HCT116 (cell line): ENCODE data around the gene ZNF83. TPM values are rescaled to one million over a fixed set of nuclear protein-coding genes. Genes with fewer than 3 reads are reported as not detected.

ENCODE experiments used
- ATAC-seq: fragments of 200-7000 bp; cut with Tn5 transposase; 2 replicates; pipeline ENCODE4 v1.9.1; 2020; ENCODE audit warnings: mild to moderate bottlenecking, moderate library complexity
- BruUV-seq: library from RNA; stranded (reverse); fragments of 400-500 nt; replicated peaks from 2 replicates; lab custom pipeline; 2021; lab: Mats Ljungman, UMichigan
- CTCF ChIA-PET: fragments of 300-600 bp; sonication (Branson Sonifier 250); formaldehyde crosslinking; loops from one replicate; lab custom pipeline; 2021; ENCODE audit warnings: antibody characterized with exemption; lab: Charles Lee
- POLR2A ChIA-PET: fragments of 300-600, 350-600 bp; sonication (Branson Sonifier 250); formaldehyde crosslinking; loops from one replicate; lab custom pipeline; 2021; ENCODE audit warnings: antibody characterized with exemption; lab: Charles Lee
- RAD21 ChIA-PET, 2 experiments: fragments of 300-600 bp; sonication (Branson Sonifier 250); formaldehyde crosslinking; loops; one replicate each; lab custom pipeline; 2023; ENCODE audit warnings: low total read pairs in 2 of 2; ENCODE audit not compliant: uncharacterized antibody in 2 of 2, unreplicated experiment in 2 of 2, low non-redundant PET in 1 of 2; lab: Charles Lee
- DNase-seq: peaks from one replicate; pipeline ENCODE4 v3.0.0-alpha.2; 2010; ENCODE audit warnings: low read depth, low spot score
- H2AFZ ChIP-seq: fragments of 200-600 bp; shearing (Covaris generic), sonication (generic); 2 replicates; pipeline ENCODE4 v1.6.1; 2017; ENCODE audit warnings: low read depth, mixed run types, mixed read lengths, antibody characterized with exemption, low read length; ENCODE audit not compliant: poor library complexity, severe bottlenecking
- H3K27ac ChIP-seq: 2 replicates; pipeline ENCODE4 v1.5.1; 2012; ENCODE audit warnings: low read depth, low read length
- H3K27me3 ChIP-seq: fragments of 200-600 bp; sonication (generic); 2 replicates; pipeline ENCODE4 v1.6.1; 2016; ENCODE audit warnings: mixed run types, low read length, mixed read lengths; ENCODE audit not compliant: insufficient read depth
- H3K36me3 ChIP-seq, 2 experiments: fragments of 200-500 bp in 1 of 2; fragments of 200-600 bp in 1 of 2; sonication (Bioruptor generic) in 1 of 2; sonication (generic) in 1 of 2; 2 replicates each; pipeline versions ENCODE4 v1.5.1 to v1.6.1; 2014 to 2016; ENCODE audit warnings: low read length in 2 of 2, inconsistent platforms in 1 of 2, mixed read lengths in 1 of 2, mixed run types in 1 of 2; ENCODE audit not compliant: insufficient read depth in 2 of 2, control insufficient read depth in 1 of 2
- H3K4me1 ChIP-seq, 2 experiments: fragments of 200-600 bp in 1 of 2; sonication (generic) in 1 of 2; 2 replicates each; pipeline versions ENCODE4 v1.5.1 to v1.6.1; 2012 to 2017; ENCODE audit warnings: low read length in 2 of 2, inconsistent platforms in 1 of 2, mild to moderate bottlenecking in 1 of 2, mixed read lengths in 1 of 2, mixed run types in 1 of 2, moderate library complexity in 1 of 2; ENCODE audit not compliant: insufficient read depth in 2 of 2, control insufficient read depth in 1 of 2
- H3K4me2 ChIP-seq: fragments of 200-600 bp; sonication (generic); 2 replicates; pipeline ENCODE4 v1.6.1; 2017; ENCODE audit warnings: mixed run types, low read length, mixed read lengths
- H3K4me3 ChIP-seq, 2 experiments: fragments of 200-600 bp in 1 of 2; sonication (generic) in 1 of 2; replicated peaks in 1 of 2; 2 replicates each; pipeline ENCODE4 v1.5.1; 2011 to 2016; ENCODE audit warnings: low read length in 2 of 2, control low read depth in 1 of 2, low read depth in 1 of 2, mild to moderate bottlenecking in 1 of 2, mixed read lengths in 1 of 2, mixed run types in 1 of 2
- H3K79me2 ChIP-seq: fragments of 200-600 bp; sonication (generic); 2 replicates; pipeline ENCODE4 v1.6.1; 2017; ENCODE audit warnings: mild to moderate bottlenecking, mixed run types, low read length, moderate library complexity, mixed read lengths; ENCODE audit not compliant: insufficient read depth
- H3K9ac ChIP-seq: fragments of 200-600 bp; sonication (generic); 2 replicates; pipeline ENCODE4 v1.6.1; 2016; ENCODE audit warnings: low read length, mixed read lengths
- H3K9me2 ChIP-seq: fragments of 200-600 bp; sonication (generic), shearing (Covaris generic); 2 replicates; pipeline ENCODE4 v1.6.1; 2017; ENCODE audit warnings: mixed run types, mild to moderate bottlenecking, moderate library complexity; ENCODE audit not compliant: insufficient read depth
- H3K9me3 ChIP-seq, 2 experiments: fragments of 200-500 bp in 1 of 2; fragments of 200-600 bp in 1 of 2; sonication (Bioruptor generic) in 1 of 2; sonication (generic) in 1 of 2; 2 replicates each; pipeline ENCODE4 v1.6.1; 2014 to 2017; ENCODE audit warnings: low read length in 2 of 2, mixed read lengths in 2 of 2, inconsistent platforms in 1 of 2, low read depth in 1 of 2, mild to moderate bottlenecking in 1 of 2, mixed run types in 1 of 2, moderate library complexity in 1 of 2; ENCODE audit not compliant: control insufficient read depth in 1 of 2, insufficient read depth in 1 of 2
- H4K20me1 ChIP-seq: fragments of 200-600 bp; sonication (generic), shearing (Covaris generic); 2 replicates; pipeline ENCODE4 v1.6.1; 2017; ENCODE audit warnings: mixed run types, mild to moderate bottlenecking, moderate library complexity; ENCODE audit not compliant: insufficient read depth
- CEBPB ChIP-seq: IDR thresholded peaks from 2 replicates; pipeline ENCODE4 v1.6.1; 2012; ENCODE audit warnings: low read depth
- CTCF ChIP-seq, 3 experiments: fragments of 200-600 bp in 1 of 3; sonication (generic) in 1 of 3; IDR thresholded peaks in 2 of 3; conservative IDR thresholded peaks in 1 of 3; 2 replicates each; pipeline ENCODE4 v1.5.1; 2012 to 2017; ENCODE audit warnings: low read depth in 2 of 3, low read length in 2 of 3, antibody characterized with exemption in 1 of 3, borderline replicate concordance in 1 of 3, control low read depth in 1 of 3, mild to moderate bottlenecking in 1 of 3, mixed read lengths in 1 of 3, mixed run types in 1 of 3, moderate library complexity in 1 of 3; ENCODE audit not compliant: insufficient read depth in 1 of 3
- EGR1 ChIP-seq: IDR thresholded peaks from 2 replicates; pipeline ENCODE4 v1.6.1; 2012; ENCODE audit warnings: low read depth
- EZH2 ChIP-seq: fragments of 200-600 bp; sonication (generic); IDR thresholded peaks from 2 replicates; pipeline ENCODE4 v1.6.1; 2017; ENCODE audit warnings: antibody characterized with exemption, mixed run types
- EZH2phosphoT487 ChIP-seq: fragments of 200-600 bp; IDR thresholded peaks from 2 replicates; pipeline ENCODE4 v1.6.1; 2018; ENCODE audit warnings: antibody characterized with exemption, borderline replicate concordance
- MAX ChIP-seq: IDR thresholded peaks from 2 replicates; pipeline ENCODE4 v1.6.1; 2012
- POLR2A ChIP-seq: IDR thresholded peaks from 2 replicates; pipeline ENCODE4 v1.7.0; 2011; ENCODE audit warnings: borderline replicate concordance; ENCODE audit not compliant: insufficient read depth, insufficient read length; ENCODE audit errors: extremely low read depth
- POLR2AphosphoS5 ChIP-seq: IDR thresholded peaks from 2 replicates; pipeline ENCODE4 v1.6.1; 2011; ENCODE audit warnings: mild to moderate bottlenecking, low read depth, low read length, moderate library complexity
- REST ChIP-seq: IDR thresholded peaks from 2 replicates; pipeline ENCODE4 v1.6.1; 2012; ENCODE audit warnings: low read depth
- SRF ChIP-seq: IDR thresholded peaks from 2 replicates; pipeline ENCODE4 v1.6.1; 2012; ENCODE audit warnings: low read depth
- TCF7L2 ChIP-seq: IDR thresholded peaks from 2 replicates; pipeline ENCODE4 v1.7.0; 2011; ENCODE audit warnings: borderline replicate concordance, inconsistent platforms; ENCODE audit not compliant: insufficient read depth, insufficient read length; ENCODE audit errors: extremely low read depth
- YY1 ChIP-seq: IDR thresholded peaks from 2 replicates; pipeline ENCODE4 v1.6.1; 2011; ENCODE audit warnings: low read length, low read depth, moderate library complexity, mild to moderate bottlenecking; ENCODE audit not compliant: insufficient replicate concordance; ENCODE audit errors: extremely low read depth
- ZBTB33 ChIP-seq: IDR thresholded peaks from 2 replicates; pipeline ENCODE4 v1.6.1; 2011; ENCODE audit warnings: mild to moderate bottlenecking, low read length, moderate library complexity; ENCODE audit not compliant: insufficient replicate concordance; ENCODE audit errors: extremely low read depth
- ZNF274 ChIP-seq: fragments of 200-500 bp; sonication (Bioruptor generic); IDR thresholded peaks from 2 replicates; pipeline ENCODE4 v1.6.1; 2014; ENCODE audit warnings: mild to moderate bottlenecking, low read depth, low read length, inconsistent platforms
- intact Hi-C: fragments of 100-400 bp; cut with micrococcal nuclease; formaldehyde crosslinking; loops from 2 replicates; pipeline ENCODE4 v1.10.0; 2022
- total RNA-seq: library from RNA; stranded (reverse); gene quantifications from one replicate; pipeline ENCODE4 v1.2.1, GENCODE V29; 2021; ENCODE audit not compliant: unreplicated experiment

Gene ZNF83
- total RNA-seq, 1 experiment from 2014 or later, result 34.2 TPM

- TF ChIP-seq YY1, result no peak
- no peak for TF ChIP-seq ZBTB33
Observed at GRCh38 chr19:52669586-52669985, 31.4 kb upstream of the ZNF83 start (continued).

GRCh38 chr19:52667972-52668371 is 29.8 kb upstream of the ZNF83 start:
- Histone ChIP-seq H3K4me3 (no peak overlapping the region), H3K9me3 (peaks cover 0 to 5% of the 10 kb centered on the region in 2 experiments; a peak in 1 of 4 replicates), H3K27ac (no peak overlapping the region), H3K36me3 (peaks cover 0 to 13% of the 10 kb centered on the region in 2 experiments; a peak in 2 of 4 replicates), H4K20me1 (no peaks in the 10 kb centered on the region), H3K27me3 (no peaks in the 10 kb centered on the region), H2AFZ (no peak overlapping the region), H3K9ac (no peak overlapping the region), H3K9me2 (no peaks in the 10 kb centered on the region), H3K4me1 (peaks cover 0 to 63% of the 10 kb centered on the region in 2 experiments; a peak in 2 of 4 replicates), H3K79me2 (peaks cover 83% of the 10 kb centered on the region), H3K4me2 (no peak overlapping the region)
- no peak for DNase-seq
- BruUV-seq, result no TSS peak
- ChIA-PET POLR2A (no interaction called here), RAD21 (no interaction called here), CTCF (no interaction called here)
- intact Hi-C loops, result no loop called here
- no peak for ATAC-seq
- TF ChIP-seq POLR2AphosphoS5 (no peak), ZBTB33 (no peak), SRF (no peak), TCF7L2 (no peak), YY1 (no peak), EZH2 (no peak), ZNF274 (no peak), POLR2A (no peak), MAX (no peak), EZH2phosphoT487 (no peak), CEBPB (no peak), CTCF (IDR thresholded peaks at IDR 0.05 in 2 of 3, conservative IDR thresholded peaks at IDR 0.05 in 1 of 3; ENCODE audit: borderline replicate concordance in 1 of 3, insufficient read depth in 1 of 3, low read depth in 2 of 3, low read length in 2 of 3) (no peak), REST (no peak), EGR1 (no peak)
